HL-60/S4 treated with phorbol 12-myristate 13-acetate at 8.2 ng/mL for 4 days and 3 days (cell line): Measurements from ENCODE around the gene FOS.

Source experiments
- in situ Hi-C: fragments of 300-500 bp; cut with MboI; formaldehyde crosslinking; loops from 2 replicates; pipeline ENCODE4 v1.15.0; 2022; ENCODE audit warnings: low sequenced_read_pairs

FOS gene

DNA sequence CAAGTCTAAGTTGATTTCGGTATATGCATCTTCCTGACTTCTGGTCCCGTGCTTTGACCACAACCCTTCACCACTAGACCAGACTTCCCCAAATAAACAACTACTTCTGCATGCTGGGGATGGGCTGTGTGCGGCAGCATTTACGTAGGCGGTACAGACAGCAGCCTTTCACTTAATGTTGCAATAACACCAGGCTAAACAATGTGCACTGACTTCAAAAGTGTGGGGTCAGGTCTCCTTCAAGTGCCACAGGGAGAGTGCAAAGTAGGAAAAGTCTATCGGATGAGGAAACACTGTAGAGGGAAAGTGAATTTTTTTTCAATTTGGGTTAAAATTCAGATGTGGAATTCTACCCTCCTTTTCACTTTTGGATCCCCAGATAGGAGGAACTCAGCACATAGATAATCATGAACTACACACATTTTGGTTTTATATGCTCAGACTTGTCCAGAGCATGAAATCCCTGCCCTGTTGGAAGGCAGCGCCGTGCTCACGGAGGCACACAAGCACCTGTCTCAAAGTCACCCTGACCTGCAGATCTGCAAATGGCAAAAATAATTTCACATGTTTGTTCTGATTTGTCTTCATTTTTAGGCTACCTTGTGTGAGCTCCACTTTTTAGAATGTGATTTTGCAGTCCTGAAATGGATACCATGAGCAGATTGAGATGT, 3.6 kb upstream of the FOS start:
- in situ Hi-C loops: loop anchor here (25.0 kb wide), 1 partner anchor 138 kb away; the partner anchor contains the start of gene NEK9

DNA sequence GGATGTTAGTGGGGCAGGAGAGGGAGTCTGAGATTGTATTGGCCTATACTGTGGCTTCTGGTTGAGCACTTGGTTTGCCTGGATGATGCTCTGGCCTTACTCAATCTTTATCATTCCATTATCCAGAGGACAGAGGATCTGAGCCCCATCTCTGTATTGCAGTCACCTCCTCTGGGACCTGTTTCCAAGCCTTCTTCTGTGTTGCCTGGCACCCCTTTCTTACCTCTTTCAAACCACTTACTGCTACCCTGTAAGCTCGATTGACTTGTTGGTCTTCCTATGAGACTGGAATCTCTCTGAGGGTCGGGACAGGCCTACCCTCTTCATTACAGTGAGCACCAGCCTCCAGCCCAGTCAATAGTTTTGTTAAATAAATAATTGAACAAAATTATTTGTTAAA, 3.0 kb upstream of the FOS start:
- in situ Hi-C loops: loop anchor here (25.0 kb wide), 1 partner anchor 138 kb away; the partner anchor contains the start of gene NEK9

DNA sequence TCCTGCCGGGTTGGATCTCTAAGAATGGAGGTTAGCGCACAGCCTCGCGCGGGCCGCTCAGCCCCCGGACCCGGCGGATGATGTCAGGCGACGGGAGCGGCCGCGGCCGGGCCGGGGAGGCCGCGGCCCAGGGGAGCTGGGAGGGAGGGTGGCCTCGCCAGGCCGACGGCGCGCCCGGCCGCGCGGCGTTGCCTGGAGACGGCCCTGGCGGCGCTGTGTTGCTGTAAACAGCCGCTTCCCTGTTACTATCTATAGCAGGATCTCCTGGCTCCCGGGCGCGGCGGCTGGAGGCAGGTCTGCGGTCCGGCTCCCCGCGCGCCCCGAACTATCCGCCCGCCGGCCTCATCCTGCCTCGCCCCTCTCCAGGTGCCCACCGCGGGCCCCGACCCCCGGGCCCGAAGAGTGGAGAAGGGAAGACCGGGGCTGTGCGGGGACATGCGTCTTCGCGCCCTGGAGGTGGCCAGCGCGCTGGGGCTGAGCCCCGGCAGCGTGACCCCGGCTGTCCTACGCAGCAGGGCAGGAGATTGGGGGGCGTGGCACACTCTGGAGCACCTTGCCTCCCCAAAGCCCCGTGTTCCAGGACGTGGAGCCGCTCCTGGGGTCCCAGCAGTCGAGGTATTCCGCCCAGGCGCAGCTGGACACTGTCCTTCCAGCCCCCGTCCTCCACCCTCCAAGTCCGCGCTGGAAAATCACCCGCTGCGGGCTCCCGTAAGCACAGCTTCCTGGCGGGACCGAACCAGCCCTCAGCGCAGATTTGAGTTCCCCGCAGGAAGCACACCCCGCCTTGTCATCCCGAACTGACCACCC, 1.4 kb upstream of the FOS start:
- in situ Hi-C loops: loop anchor here (25.0 kb wide), 1 partner anchor 140 kb away; the partner anchor contains the start of gene NEK9

DNA sequence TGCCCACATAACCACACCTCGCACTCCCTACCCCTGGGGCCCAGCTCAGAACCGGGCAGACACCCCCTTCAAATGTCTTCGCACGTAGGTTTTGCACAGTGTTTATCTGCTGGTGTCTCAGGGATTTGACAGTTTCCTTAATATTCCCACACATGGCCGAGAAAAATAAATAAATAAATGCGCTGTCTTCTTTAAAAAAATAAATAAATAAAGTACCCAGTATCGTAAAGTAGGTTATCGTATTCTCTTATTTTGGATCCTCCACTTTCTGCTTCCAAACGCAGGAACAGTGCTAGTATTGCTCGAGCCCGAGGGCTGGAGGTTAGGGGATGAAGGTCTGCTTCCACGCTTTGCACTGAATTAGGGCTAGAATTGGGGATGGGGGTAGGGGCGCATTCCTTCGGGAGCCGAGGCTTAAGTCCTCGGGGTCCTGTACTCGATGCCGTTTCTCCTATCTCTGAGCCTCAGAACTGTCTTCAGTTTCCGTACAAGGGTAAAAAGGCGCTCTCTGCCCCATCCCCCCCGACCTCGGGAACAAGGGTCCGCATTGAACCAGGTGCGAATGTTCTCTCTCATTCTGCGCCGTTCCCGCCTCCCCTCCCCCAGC, 710 bp upstream of the FOS start:
- in situ Hi-C loops: loop anchor here (25.0 kb wide), 1 partner anchor 141 kb away; the partner anchor contains the start of gene NEK9

DNA sequence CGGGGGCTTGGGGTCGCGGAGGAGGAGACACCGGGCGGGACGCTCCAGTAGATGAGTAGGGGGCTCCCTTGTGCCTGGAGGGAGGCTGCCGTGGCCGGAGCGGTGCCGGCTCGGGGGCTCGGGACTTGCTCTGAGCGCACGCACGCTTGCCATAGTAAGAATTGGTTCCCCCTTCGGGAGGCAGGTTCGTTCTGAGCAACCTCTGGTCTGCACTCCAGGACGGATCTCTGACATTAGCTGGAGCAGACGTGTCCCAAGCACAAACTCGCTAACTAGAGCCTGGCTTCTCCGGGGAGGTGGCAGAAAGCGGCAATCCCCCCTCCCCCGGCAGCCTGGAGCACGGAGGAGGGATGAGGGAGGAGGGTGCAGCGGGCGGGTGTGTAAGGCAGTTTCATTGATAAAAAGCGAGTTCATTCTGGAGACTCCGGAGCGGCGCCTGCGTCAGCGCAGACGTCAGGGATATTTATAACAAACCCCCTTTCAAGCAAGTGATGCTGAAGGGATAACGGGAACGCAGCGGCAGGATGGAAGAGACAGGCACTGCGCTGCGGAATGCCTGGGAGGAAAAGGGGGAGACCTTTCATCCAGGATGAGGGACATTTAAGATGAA, 630 bp downstream of the FOS start:
- in situ Hi-C loops: loop anchor here (25.0 kb wide), 1 partner anchor 142 kb away; the partner anchor contains the start of gene NEK9

DNA sequence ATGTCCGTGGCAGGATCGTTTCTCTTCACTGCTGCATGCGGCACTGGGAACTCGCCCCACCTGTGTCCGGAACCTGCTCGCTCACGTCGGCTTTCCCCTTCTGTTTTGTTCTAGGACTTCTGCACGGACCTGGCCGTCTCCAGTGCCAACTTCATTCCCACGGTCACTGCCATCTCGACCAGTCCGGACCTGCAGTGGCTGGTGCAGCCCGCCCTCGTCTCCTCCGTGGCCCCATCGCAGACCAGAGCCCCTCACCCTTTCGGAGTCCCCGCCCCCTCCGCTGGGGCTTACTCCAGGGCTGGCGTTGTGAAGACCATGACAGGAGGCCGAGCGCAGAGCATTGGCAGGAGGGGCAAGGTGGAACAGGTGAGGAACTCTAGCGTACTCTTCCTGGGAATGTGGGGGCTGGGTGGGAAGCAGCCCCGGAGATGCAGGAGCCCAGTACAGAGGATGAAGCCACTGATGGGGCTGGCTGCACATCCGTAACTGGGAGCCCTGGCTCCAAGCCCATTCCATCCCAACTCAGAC, 1.2 kb downstream of the FOS start:
- in situ Hi-C loops: loop anchor here (25.0 kb wide), 1 partner anchor 143 kb away; the partner anchor contains the start of gene NEK9

DNA sequence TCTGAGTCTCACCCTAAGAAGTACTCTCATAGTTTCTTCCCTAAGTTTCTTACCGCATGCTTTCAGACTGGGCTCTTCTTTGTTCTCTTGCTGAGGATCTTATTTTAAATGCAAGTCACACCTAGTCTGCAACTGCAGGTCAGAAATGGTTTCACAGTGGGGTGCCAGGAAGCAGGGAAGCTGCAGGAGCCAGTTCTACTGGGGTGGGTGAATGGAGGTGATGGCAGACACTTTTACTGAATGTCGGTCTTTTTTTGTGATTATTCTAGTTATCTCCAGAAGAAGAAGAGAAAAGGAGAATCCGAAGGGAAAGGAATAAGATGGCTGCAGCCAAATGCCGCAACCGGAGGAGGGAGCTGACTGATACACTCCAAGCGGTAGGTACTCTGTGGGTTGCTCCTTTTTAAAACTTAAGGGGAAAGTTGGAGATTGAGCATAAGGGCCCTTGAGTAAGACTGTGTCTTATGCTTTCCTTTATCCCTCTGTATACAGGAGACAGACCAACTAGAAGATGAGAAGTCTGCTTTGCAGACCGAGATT, 1.7 kb downstream of the FOS start:
- in situ Hi-C loops: loop anchor here (25.0 kb wide), 1 partner anchor 143 kb away; the partner anchor contains the start of gene NEK9

DNA sequence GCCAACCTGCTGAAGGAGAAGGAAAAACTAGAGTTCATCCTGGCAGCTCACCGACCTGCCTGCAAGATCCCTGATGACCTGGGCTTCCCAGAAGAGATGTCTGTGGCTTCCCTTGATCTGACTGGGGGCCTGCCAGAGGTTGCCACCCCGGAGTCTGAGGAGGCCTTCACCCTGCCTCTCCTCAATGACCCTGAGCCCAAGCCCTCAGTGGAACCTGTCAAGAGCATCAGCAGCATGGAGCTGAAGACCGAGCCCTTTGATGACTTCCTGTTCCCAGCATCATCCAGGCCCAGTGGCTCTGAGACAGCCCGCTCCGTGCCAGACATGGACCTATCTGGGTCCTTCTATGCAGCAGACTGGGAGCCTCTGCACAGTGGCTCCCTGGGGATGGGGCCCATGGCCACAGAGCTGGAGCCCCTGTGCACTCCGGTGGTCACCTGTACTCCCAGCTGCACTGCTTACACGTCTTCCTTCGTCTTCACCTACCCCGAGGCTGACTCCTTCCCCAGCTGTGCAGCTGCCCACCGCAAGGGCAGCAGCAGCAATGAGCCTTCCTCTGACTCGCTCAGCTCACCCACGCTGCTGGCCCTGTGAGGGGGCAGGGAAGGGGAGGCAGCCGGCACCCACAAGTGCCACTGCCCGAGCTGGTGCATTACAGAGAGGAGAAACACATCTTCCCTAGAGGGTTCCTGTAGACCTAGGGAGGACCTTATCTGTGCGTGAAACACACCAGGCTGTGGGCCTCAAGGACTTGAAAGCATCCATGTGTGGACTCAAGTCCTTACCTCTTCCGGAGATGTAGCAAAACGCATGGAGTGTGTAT, 2.4 kb downstream of the FOS start:
- in situ Hi-C loops: loop anchor here (25.0 kb wide), 1 partner anchor 144 kb away; the partner anchor contains the start of gene NEK9

DNA sequence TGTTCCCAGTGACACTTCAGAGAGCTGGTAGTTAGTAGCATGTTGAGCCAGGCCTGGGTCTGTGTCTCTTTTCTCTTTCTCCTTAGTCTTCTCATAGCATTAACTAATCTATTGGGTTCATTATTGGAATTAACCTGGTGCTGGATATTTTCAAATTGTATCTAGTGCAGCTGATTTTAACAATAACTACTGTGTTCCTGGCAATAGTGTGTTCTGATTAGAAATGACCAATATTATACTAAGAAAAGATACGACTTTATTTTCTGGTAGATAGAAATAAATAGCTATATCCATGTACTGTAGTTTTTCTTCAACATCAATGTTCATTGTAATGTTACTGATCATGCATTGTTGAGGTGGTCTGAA, 3.0 kb downstream of the FOS start:
- in situ Hi-C loops: loop anchor here (25.0 kb wide), 1 partner anchor 144 kb away; the partner anchor contains the start of gene NEK9

DNA sequence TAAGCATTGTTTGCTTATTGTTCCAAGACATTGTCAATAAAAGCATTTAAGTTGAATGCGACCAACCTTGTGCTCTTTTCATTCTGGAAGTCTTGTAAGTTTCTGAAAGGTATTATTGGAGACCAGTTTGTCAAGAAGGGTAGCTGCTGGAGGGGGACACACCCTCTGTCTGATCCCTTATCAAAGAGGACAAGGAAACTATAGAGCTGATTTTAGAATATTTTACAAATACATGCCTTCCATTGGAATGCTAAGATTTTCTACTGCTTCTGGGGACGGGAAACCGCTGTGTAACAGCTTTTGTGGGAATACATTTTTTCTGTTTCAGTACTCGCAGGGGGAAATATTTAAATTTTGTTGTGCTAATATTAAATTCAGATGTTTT, 3.5 kb downstream of the FOS start:
- in situ Hi-C loops: loop anchor here (25.0 kb wide), 1 partner anchor 145 kb away; the partner anchor contains the start of gene NEK9

DNA sequence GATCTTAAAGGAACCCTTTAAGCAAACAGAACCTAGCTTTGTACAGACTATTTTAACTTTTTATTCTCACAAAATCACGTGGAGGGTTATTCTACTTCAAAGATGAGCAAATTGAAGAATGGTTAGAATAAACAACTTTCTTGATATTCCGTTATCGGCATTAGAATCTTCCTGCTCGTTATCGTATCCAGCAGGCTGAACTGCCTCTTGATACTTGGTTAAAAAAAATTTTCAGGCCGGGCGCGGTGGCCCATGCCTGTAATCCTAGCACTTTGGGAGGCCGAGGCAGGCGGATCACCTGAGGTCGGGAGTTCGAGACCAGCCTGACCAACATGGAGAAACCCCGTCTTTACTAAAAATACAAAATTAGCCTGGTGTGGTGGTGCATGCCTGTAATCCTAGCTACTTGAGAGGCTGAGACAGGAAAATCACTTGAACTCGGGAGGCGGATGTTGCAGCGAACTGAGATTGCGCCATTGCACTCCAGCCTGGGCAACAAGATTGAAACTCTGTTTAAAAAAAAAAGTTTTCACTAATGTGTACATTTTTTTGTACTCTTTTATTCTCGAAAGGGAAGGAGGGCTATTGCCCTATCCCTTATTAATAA, 4.0 kb downstream of the FOS start:
- in situ Hi-C loops: loop anchor here (25.0 kb wide), 1 partner anchor 145 kb away; the partner anchor contains the start of gene NEK9

DNA sequence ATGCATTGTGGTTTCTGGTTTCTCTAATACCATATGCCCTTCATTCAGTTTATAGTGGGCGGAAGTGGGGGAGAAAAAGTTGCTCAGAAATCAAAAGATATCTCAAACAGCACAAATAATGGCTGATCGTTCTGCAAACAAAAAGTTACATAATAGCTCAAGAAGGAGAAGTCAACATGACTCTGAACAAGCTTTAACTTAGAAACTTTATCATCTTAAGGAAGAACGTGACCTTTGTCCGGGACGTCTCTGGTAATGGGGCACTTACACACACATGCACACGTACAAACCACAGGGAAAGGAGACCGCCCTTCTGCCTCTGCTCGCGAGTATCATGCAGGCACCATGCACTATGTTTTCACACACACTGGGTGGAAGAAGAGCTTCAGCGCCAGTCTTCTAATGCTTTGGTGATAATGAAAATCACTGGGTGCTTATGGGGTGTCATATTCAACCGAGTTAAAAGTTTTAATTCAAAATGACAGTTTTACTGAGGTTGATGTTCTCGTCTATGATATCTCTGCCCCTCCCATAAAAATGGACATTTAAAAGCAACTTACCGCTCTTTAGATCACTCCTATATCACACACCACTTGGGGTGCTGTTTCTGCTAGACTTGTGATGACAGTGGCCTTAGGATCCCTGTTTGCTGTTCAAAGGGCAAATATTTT, 4.7 kb downstream of the FOS start:
- in situ Hi-C loops: loop anchor here (25.0 kb wide), 1 partner anchor 146 kb away; the partner anchor contains the start of gene NEK9

DNA sequence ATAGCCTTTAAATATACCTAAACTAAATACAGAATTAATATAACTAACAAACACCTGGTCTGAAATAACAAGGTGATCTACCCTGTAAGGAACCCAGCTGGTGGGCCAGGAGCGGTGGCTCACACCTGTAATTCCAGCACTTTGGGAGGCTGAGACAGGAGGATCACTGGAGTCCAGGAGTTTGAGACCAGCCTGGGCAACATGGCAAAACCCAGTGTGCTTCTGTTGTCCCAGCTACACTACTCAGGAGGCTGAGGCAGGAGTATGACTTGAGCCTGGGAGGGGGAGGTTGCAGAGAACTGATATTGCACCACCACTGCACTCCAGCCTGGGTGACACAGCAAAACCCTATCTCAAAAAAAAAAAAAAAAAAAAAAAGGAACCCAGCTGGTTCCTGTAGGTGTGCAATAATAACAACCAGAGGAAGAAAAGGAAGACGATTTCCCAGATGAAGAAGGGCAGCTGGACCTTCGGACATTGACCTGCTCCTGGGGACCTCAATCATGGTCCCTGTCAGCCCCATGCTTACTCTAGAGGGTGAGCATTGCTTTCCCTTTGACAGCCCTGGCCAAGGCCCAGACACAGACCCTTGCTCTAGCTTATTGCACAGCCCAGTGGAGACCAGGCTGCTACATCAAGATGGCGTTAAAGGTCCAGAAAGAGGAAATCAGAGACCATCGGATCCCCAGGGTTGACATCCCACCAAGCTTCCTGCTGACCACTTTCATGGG, 5.4 kb downstream of the FOS start:
- in situ Hi-C loops: loop anchor here (25.0 kb wide), 1 partner anchor 147 kb away; the partner anchor contains the start of gene NEK9

DNA sequence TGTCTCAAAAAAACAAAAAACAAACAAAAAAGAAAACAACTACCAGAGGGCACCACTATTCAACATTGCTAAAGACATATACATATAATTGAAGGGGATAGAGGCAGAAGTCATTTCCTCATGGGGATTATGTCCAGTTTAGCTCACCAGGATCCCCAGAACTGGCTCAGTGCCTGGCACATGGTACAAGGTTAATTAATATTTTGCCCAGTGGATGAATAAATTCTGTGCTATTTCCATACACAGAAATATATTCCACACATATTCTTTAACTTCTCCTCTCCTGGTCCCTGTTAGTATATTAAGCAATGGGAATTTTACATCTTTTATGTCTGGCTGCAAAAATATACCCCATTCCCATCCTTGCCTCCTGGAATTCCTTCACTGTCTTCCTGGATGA, 6.7 kb downstream of the FOS start:
- in situ Hi-C loops: loop anchor here (25.0 kb wide), 1 partner anchor 148 kb away; the partner anchor contains the start of gene NEK9

DNA sequence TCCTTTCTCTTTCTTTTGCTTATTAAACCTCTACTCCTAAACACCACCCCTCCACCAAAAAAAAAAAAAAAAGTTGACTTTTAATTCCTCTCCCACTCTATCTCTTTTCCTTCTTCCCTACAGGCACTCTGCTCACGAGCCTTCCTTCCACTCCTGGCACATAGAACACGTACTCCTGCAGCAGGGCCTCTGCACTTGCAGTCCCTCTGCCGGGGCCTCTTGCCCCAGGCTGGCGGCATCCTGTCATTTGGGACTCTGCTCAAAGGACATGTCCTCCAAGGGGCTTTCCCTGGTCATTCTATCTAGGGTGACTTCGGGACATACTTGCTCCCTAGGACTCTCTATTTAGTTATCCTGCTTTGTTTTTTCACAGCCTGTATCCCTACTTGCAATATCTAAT, 7.7 kb downstream of the FOS start:
- in situ Hi-C loops: loop anchor here (25.0 kb wide), 1 partner anchor 149 kb away; the partner anchor contains the start of gene NEK9

DNA sequence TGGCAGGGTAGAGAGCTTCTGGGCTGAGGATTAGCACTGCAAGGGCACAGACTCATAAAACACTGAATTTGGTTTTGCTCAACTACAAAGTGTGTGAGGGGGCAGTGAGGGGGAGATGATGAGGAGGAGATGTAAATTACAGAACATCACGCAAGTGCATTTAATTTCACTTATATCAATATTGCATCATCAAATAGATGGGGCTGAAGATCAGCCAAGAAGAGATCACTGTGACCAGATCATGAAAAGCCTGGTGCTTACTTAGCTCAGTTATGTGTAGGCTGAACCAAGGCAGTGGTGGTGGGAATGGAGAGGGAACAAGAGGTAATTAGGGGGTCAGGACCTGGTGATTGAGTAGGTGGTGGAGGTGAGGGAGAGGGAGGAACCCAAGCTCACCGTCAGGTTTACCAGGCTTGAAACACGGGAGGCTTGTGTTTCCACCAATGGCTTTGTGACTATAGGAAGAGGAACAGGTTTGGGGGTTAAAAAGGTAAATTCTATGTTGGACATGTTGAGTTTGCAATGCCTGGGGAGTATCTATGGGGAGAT, 11.3 kb downstream of the FOS start:
- in situ Hi-C loops: loop anchor here (25.0 kb wide), 1 partner anchor 153 kb away; the partner anchor contains the start of gene NEK9

DNA sequence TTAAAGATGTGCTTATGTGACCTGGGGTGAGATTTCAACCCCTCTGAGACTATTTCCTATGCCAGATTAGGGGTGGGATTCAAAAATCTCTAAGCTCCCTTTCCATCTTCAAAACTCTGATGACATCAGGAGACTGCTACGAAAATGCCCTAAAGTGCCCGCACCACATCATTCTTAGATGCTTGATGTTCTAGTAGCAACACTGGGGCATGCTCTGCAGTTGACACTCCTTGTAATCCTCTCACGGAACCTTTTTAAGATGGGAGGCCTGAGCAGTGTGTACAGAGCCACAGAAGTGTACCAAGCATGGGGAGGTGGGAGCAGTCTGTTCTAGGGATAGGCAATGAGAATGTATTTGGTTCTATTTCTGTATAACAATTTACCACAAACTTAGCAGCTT, 12.2 kb downstream of the FOS start:
- in situ Hi-C loops: loop anchor here (25.0 kb wide), 1 partner anchor 154 kb away; the partner anchor contains the start of gene NEK9
